Measurements from ENCODE around the gene TMEM258.

TMEM258 gene

DNA sequence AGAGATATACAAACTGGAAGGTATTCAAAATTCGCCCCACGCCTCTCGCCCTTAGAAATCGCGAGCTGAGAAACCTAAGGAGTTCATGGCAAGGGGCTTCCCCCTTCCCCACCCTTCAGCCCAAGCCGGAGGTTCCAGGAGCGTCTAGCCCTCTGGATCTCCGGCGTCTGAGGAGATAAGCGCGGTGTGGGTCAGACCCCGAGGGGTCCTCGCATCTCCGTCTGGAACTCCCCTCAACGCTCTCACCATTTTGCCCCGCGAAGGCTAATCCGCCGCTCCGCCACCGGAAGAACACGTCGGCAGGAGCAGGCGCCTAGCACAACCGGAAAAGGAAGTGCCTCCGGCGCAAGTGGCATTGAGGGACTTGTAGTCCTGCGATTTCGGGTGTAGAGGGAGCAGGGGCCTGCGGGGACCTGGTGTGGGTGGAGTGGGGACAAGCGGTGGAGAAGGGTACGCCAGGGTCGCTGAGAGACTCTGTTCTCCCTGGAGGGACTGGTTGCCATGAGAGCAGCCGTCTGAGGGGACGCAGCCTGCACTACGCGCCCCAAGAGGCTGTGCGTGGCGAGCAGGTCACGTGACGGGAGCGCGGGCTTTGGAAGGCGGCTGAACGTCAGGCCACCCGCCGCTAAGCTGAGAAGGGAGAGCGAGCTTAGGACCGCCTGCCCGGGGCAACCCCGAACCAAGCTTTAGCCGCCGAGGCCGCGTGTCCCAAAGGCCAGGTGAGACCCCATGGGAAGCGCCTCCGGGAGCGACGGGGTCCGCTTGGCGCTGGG lies at the start of gene TMEM258, which contains the start of gene FEN1:
TMEM258 (minus strand) TSS at position 290 of the 773 bp plus-strand sequence; CDS start at position 249, 41 bp downstream.
FEN1 (plus strand) TSS at position 602 of the 773 bp plus-strand sequence. CDS start 2,451 bp downstream, outside the sequence.
- peak; percentile 97 for DNase-seq (ENCODE audit: low read depth)
- H3K4me3 ChIP-seq (ENCODE audit: low read length), result peak within 1 kb of the TSS; percentile 99
- TF ChIP-seq, protein P1, sequence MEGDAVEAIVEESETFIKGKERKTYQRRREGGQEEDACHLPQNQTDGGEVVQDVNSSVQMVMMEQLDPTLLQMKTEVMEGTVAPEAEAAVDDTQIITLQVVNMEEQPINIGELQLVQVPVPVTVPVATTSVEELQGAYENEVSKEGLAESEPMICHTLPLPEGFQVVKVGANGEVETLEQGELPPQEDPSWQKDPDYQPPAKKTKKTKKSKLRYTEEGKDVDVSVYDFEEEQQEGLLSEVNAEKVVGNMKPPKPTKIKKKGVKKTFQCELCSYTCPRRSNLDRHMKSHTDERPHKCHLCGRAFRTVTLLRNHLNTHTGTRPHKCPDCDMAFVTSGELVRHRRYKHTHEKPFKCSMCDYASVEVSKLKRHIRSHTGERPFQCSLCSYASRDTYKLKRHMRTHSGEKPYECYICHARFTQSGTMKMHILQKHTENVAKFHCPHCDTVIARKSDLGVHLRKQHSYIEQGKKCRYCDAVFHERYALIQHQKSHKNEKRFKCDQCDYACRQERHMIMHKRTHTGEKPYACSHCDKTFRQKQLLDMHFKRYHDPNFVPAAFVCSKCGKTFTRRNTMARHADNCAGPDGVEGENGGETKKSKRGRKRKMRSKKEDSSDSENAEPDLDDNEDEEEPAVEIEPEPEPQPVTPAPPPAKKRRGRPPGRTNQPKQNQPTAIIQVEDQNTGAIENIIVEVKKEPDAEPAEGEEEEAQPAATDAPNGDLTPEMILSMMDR (IDR thresholded peaks at IDR 0.05; ENCODE audit: insufficient read depth, low read depth, low read length, missing control alignments), result no peak

DNA sequence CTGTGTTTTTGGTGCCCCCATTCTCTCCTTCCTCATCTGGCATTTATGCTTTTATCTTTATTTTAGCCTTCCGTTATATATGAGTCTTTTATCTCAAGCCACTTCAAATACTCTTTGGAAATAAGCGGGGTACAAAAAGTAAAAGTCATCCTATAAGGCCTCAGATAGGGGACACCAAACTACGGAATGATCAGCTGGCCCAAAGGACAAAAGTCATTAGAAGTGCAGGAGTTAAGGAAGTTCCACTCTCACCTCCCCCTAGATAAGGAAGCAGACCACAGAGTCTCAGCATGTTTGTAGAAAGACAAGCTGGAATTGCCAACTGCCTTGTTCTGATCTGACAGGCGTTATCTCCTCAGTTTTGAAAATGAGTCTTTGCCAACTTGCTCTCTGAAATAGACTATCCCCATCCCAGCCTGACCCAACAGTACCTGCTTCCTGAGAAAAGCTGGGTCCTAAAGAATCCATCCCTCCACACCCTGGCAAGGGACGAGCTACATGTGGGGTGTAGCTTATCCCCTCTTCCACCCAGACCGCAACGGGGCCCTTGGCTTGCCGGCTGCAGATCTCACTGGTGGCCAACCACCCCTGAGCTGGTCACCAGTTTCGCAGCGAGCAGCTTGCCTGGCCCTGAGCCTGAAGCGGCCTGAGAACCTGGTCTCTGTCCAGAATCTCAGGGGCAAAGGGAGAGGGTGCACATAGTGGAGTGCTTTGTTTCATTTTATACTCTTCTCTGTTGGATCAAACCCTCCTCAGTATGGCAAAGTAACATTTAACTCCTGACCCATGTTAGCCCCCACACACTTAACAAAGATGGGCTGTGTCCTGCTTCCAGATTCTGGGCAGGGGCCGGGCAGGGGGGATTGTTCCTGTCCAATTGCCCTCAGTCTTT lies 49.5 kb upstream of the TMEM258 start:
- no peak overlapping the region for H3K4me3 ChIP-seq (ENCODE audit: low read length)
- DNase-seq (ENCODE audit: low read depth), result no peak
- TF ChIP-seq, protein P1 (IDR thresholded peaks at IDR 0.05; ENCODE audit: insufficient read depth, low read depth, low read length, missing control alignments), result no peak

DNA sequence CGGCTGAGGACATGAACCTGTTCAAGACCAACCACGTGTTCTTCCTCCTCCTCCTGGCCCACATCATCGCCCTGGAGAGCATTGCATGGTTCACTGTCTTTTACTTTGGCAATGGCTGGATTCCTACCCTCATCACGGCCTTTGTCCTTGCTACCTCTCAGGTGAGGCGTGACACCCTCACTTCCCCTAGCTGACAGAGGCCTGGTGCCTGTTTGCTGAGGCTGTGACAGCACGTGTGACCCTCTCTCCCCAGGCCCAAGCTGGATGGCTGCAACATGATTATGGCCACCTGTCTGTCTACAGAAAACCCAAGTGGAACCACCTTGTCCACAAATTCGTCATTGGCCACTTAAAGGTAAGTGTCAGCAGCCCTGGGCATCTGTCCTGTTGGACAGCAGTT lies 48.0 kb upstream of the TMEM258 start:
- TF ChIP-seq, protein P1 (IDR thresholded peaks at IDR 0.05; ENCODE audit: insufficient read depth, low read depth, low read length, missing control alignments), result no peak
- no peak for DNase-seq (ENCODE audit: low read depth)

DNA sequence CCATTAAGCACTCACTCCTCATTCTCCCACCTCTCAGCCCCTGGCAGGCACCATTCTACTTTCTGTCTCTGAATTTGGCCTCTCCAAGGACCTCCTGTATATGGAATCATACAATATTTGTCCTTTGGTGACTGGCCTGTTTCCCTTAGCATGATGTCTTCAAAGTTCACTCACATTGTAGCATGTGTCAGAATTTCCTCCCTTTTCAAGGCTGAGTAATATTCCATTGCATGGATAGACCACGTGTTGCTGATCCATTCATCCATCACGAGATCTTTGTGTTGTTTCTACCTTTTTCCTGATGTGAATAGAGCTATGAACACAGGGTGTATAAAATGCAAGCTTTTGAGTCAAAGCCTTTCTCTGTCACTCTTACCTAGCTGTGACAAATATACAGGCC lies 47.3 kb upstream of the TMEM258 start:
- no peak overlapping the region for H3K4me3 ChIP-seq (ENCODE audit: low read length)
- DNase-seq (ENCODE audit: low read depth), result no peak
- TF ChIP-seq, protein P1 (IDR thresholded peaks at IDR 0.05; ENCODE audit: insufficient read depth, low read depth, low read length, missing control alignments), result no peak

More for the DNA sequence above, 48.0 kb upstream of the TMEM258 start:
- H3K4me3 ChIP-seq (ENCODE audit: low read length), result no peak overlapping the region

DNA sequence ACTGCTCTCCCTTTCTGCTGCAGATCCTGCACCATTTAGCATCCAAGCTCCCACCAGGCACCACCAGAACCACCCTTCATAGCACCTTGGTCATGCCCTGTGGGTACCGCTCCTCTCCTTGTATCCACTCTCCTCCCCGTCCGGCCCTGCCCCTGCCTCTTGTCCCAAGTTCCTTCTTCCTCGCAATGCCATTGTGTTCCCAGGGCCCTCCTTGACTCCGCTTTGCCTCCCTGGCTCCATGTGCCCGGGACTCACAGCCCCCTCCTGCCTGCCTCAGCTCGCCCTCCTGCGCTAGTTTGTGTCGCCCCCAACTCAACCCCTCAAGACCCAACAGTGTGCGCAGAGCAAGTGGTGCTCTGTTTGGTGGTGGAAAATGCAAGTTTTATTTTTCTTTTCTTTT lies 46.5 kb upstream of the TMEM258 start:
- no peak for DNase-seq (ENCODE audit: low read depth)
- TF ChIP-seq, protein P1 (IDR thresholded peaks at IDR 0.05; ENCODE audit: insufficient read depth, low read depth, low read length, missing control alignments), result no peak
- no peak overlapping the region for H3K4me3 ChIP-seq (ENCODE audit: low read length)

DNA sequence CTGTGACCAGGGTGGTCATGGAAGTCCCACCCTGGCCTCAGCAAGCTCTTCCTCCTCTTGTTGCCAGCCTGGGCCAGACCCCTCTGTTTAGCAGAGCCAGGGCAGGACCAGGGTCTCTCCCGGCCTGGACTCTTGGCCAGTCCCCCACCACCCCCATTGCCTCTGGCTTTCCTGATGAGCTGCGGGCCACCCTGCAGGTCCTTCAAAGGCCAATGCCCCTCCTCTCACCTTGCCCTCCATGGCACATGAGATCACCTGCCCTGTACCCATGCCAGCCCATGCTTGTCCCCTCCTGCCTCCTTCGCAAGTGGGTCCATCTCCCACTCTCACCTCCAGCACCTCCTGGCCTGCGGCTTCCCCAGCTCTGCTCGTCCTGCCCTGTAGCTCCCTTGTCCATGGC lies 46.1 kb upstream of the TMEM258 start:
- H3K4me3 ChIP-seq (ENCODE audit: low read length), result no peak overlapping the region
- no peak for DNase-seq (ENCODE audit: low read depth)
- TF ChIP-seq, protein P1 (IDR thresholded peaks at IDR 0.05; ENCODE audit: insufficient read depth, low read depth, low read length, missing control alignments), result no peak
